HUES64 (cell line): ENCODE results near the gene ASB15.

Experiments
- H3K27ac ChIP-seq: 2 replicates; pipeline ENCODE4 v1.7.0; 2013; ENCODE audit warnings: low read depth, low read length, inconsistent platforms
- H3K27me3 ChIP-seq: 2 replicates; pipeline ENCODE4 v1.6.1; 2013; ENCODE audit warnings: mild to moderate bottlenecking, low read length; ENCODE audit not compliant: insufficient read depth
- H3K36me3 ChIP-seq: 2 replicates; pipeline ENCODE4 v1.6.1; 2013; ENCODE audit warnings: mild to moderate bottlenecking, low read length; ENCODE audit not compliant: insufficient read depth
- H3K4me1 ChIP-seq: 2 replicates; pipeline ENCODE4 v1.6.1; 2013; ENCODE audit warnings: mild to moderate bottlenecking, low read length, moderate library complexity; ENCODE audit not compliant: insufficient read depth
- H3K4me3 ChIP-seq: 2 replicates; pipeline ENCODE4 v1.5.1; 2013; ENCODE audit warnings: mild to moderate bottlenecking, low read length, moderate library complexity
- H3K9ac ChIP-seq: 2 replicates; pipeline ENCODE4 v1.6.1; 2013; ENCODE audit warnings: mild to moderate bottlenecking, low read depth, low read length
- H3K9me3 ChIP-seq: 2 replicates; pipeline ENCODE4 v1.6.1; 2013; ENCODE audit warnings: low read depth, low read length; ENCODE audit not compliant: insufficient read depth
- WGBS: fragments of 150-250, 120-280 bp; methylation state at CpG from one replicate; pipeline ENCODE4 v1.1.7; 2013; ENCODE audit warnings: missing lambda C conversion rate; 5-methylcytosine and 5-hydroxymethylcytosine counted together

Gene ASB15

GRCh38 chr7:123570390-123571182 is 31.0 kb upstream of the ASB15 start:
- peaks cover 27% of the 10 kb centered on the region for H3K4me1 ChIP-seq
- H3K9ac ChIP-seq = no peak overlapping the region
- no peak overlapping the region for H3K27ac ChIP-seq
- no peak overlapping the region for H3K4me3 ChIP-seq
- no peaks in the 10 kb centered on the region for H3K36me3 ChIP-seq
- no peaks in the 10 kb centered on the region for H3K27me3 ChIP-seq
- no peaks in the 10 kb centered on the region for H3K9me3 ChIP-seq
- WGBS = 91% methylated on average over 4 of the region's 4 CpGs

GRCh38 chr7:123571187-123571586 is 30.4 kb upstream of the ASB15 start:
- WGBS = no CpG with 5 or more reads among the region's 1 CpG

GRCh38 chr7:123571684-123572083 is 29.9 kb upstream of the ASB15 start:
- WGBS = 96% methylated on average over 1 of the region's 1 CpG
- Histone ChIP-seq H3K4me3 (no peak overlapping the region), H3K36me3 (no peaks in the 10 kb centered on the region), H3K27ac (no peak overlapping the region), H3K9me3 (no peaks in the 10 kb centered on the region), H3K4me1 (peaks cover 30% of the 10 kb centered on the region), H3K9ac (no peak overlapping the region), H3K27me3 (no peaks in the 10 kb centered on the region)

More at GRCh38 chr7:123571187-123571586, 30.4 kb upstream of the ASB15 start:
- Histone ChIP-seq H3K36me3 (no peaks in the 10 kb centered on the region), H3K27me3 (no peaks in the 10 kb centered on the region), H3K27ac (no peak overlapping the region), H3K9me3 (no peaks in the 10 kb centered on the region), H3K4me1 (peaks cover 30% of the 10 kb centered on the region), H3K9ac (no peak overlapping the region), H3K4me3 (no peak overlapping the region)

- Histone ChIP-seq H3K9ac (no peak overlapping the region), H3K4me3 (no peak overlapping the region), H3K4me1 (peaks cover 30% of the 10 kb centered on the region), H3K36me3 (no peaks in the 10 kb centered on the region), H3K27me3 (no peaks in the 10 kb centered on the region), H3K27ac (no peak overlapping the region; the same call in 1 of the 2 replicates), H3K9me3 (no peaks in the 10 kb centered on the region)
- WGBS = 69% methylated on average over 2 of the region's 3 CpGs
Observed at GRCh38 chr7:123573341-123573740, 28.3 kb upstream of the ASB15 start.

- Histone ChIP-seq H3K27me3 (no peaks in the 10 kb centered on the region), H3K27ac (no peak overlapping the region), H3K36me3 (no peaks in the 10 kb centered on the region), H3K9ac (no peak overlapping the region), H3K4me1 (peaks cover 30% of the 10 kb centered on the region), H3K9me3 (no peaks in the 10 kb centered on the region), H3K4me3 (no peak overlapping the region)
- WGBS = 91% methylated on average over 1 of the region's 2 CpGs
Observed at GRCh38 chr7:123573896-123574467, 27.6 kb upstream of the ASB15 start.

GRCh38 chr7:123579416-123579815 is 22.2 kb upstream of the ASB15 start:
- H3K36me3 ChIP-seq = no peaks in the 10 kb centered on the region
- no peaks in the 10 kb centered on the region for H3K27me3 ChIP-seq
- H3K27ac ChIP-seq = no peak overlapping the region
- H3K9me3 ChIP-seq = no peaks in the 10 kb centered on the region
- H3K4me3 ChIP-seq = no peak overlapping the region
- H3K4me1 ChIP-seq = peaks cover 25% of the 10 kb centered on the region
- no peak overlapping the region for H3K9ac ChIP-seq

GRCh38 chr7:123580406-123581161 is 21.0 kb upstream of the ASB15 start:
- Histone ChIP-seq H3K9me3 (no peaks in the 10 kb centered on the region), H3K4me3 (no peak overlapping the region), H3K27ac (no peak overlapping the region), H3K36me3 (no peaks in the 10 kb centered on the region), H3K4me1 (peaks cover 14% of the 10 kb centered on the region), H3K27me3 (no peaks in the 10 kb centered on the region), H3K9ac (no peak overlapping the region)
- 40% methylated on average over 7 of the region's 8 CpGs for WGBS

GRCh38 chr7:123581162-123581459 is 20.5 kb upstream of the ASB15 start:
- no peak overlapping the region for H3K9ac ChIP-seq
- 18% methylated on average over 1 of the region's 2 CpGs for WGBS
- 0 out of 2 replicates have a peak, but pooled peaks cover 11% of the 10 kb centered on the region for H3K4me1 ChIP-seq

GRCh38 chr7:123583821-123584220 is 17.8 kb upstream of the ASB15 start:
- Histone ChIP-seq H3K4me3 (no peak overlapping the region), H3K4me1 (0 out of 2 replicates have a peak, but pooled peaks cover 11% of the 10 kb centered on the region), H3K27ac (no peak overlapping the region), H3K36me3 (no peaks in the 10 kb centered on the region), H3K9ac (no peak overlapping the region), H3K27me3 (no peaks in the 10 kb centered on the region), H3K9me3 (no peaks in the 10 kb centered on the region)
- WGBS = 90% methylated on average over 4 of the region's 4 CpGs

More at GRCh38 chr7:123581162-123581459, 20.5 kb upstream of the ASB15 start:
- Histone ChIP-seq H3K36me3 (no peaks in the 10 kb centered on the region), H3K27me3 (no peaks in the 10 kb centered on the region), H3K9me3 (no peaks in the 10 kb centered on the region), H3K4me3 (no peak overlapping the region), H3K27ac (no peak overlapping the region)

GRCh38 chr7:123588376-123588775 is 13.2 kb upstream of the ASB15 start:
- Histone ChIP-seq H3K36me3 (no peaks in the 10 kb centered on the region), H3K9me3 (no peaks in the 10 kb centered on the region), H3K27me3 (no peaks in the 10 kb centered on the region), H3K4me3 (no peak overlapping the region), H3K9ac (no peak overlapping the region), H3K27ac (no peak overlapping the region), H3K4me1 (no peaks in the 10 kb centered on the region)
- 100% methylated on average over 2 of the region's 2 CpGs for WGBS

GRCh38 chr7:123594813-123595241 is 6.8 kb upstream of the ASB15 start:
- 6% methylated on average over 10 of the region's 10 CpGs for WGBS
- Histone ChIP-seq H3K9ac (no peak overlapping the region), H3K36me3 (no peaks in the 10 kb centered on the region), H3K4me3 (no peak overlapping the region), H3K4me1 (peaks cover 6% of the 10 kb centered on the region), H3K27ac (no peak overlapping the region), H3K27me3 (no peaks in the 10 kb centered on the region), H3K9me3 (no peaks in the 10 kb centered on the region)
